GM23338 (cell line): ENCODE results near the gene PRKAR1A.

Experiments
- CREB1 ChIP-seq: fragments of 250-450 bp; sonication (Bioruptor Pico); IDR thresholded peaks from 2 replicates; pipeline ENCODE4 v1.5.0; 2020; ENCODE audit warnings: low read depth, mild to moderate bottlenecking, moderate library complexity
- EZH2 ChIP-seq: fragments of 200-600 bp; sonication (generic); IDR thresholded peaks from one replicate; pipeline ENCODE4 v1.8.0; 2017; ENCODE audit warnings: antibody characterized with exemption, mild to moderate bottlenecking, low read depth; ENCODE audit not compliant: unreplicated experiment
- EZH2phosphoT487 ChIP-seq: fragments of 200-600 bp; sonication (generic); IDR thresholded peaks from one replicate; pipeline ENCODE4 v1.8.1; 2018; ENCODE audit warnings: antibody characterized with exemption; ENCODE audit not compliant: unreplicated experiment
- JUNB ChIP-seq: IDR thresholded peaks from one replicate; pipeline ENCODE4 v1.6.1; 2016; ENCODE audit warnings: antibody characterized with exemption; ENCODE audit not compliant: unreplicated experiment
- NANOG ChIP-seq: IDR thresholded peaks from 2 replicates; pipeline ENCODE4 v1.6.1; 2016; ENCODE audit warnings: antibody characterized with exemption, borderline replicate concordance
- POLR2AphosphoS5 ChIP-seq: IDR thresholded peaks from 2 replicates; pipeline ENCODE4 v1.6.1; 2016; ENCODE audit warnings: antibody characterized with exemption, low read depth
- STAT1 ChIP-seq: IDR thresholded peaks from one replicate; pipeline ENCODE4 v1.6.1; 2016; ENCODE audit warnings: antibody characterized with exemption; ENCODE audit not compliant: unreplicated experiment
- ZNF114 ChIP-seq: fragments of 250-450 bp; sonication (Bioruptor Pico); IDR thresholded peaks from 2 replicates; pipeline ENCODE4 v1.5.0; 2020; ENCODE audit warnings: mild to moderate bottlenecking, moderate library complexity
- ZNF331 ChIP-seq: fragments of 250-450 bp; sonication (Bioruptor Pico); IDR thresholded peaks from 2 replicates; pipeline ENCODE4 v1.5.0; 2020; ENCODE audit warnings: low read depth, mild to moderate bottlenecking, moderate library complexity
- TF ChIP-seq, protein P1 (sequence below): IDR thresholded peaks from 2 replicates; pipeline ENCODE4 v1.6.1; 2016; ENCODE audit warnings: antibody characterized with exemption
- TF ChIP-seq, protein P2 (sequence below), 2 experiments: fragments of 200-600 bp in 1 of 2; sonication (generic) in 1 of 2; conservative IDR thresholded peaks; 2 replicates each; pipeline versions ENCODE4 v1.5.1 to v1.6.1; 2016 to 2017; ENCODE audit warnings: antibody characterized with exemption in 2 of 2, low read depth in 2 of 2, mild to moderate bottlenecking in 2 of 2, moderate library complexity in 1 of 2
- TF ChIP-seq, protein P3 (sequence below): IDR thresholded peaks from one replicate; pipeline ENCODE4 v1.6.1; 2018; ENCODE audit warnings: antibody characterized with exemption; ENCODE audit not compliant: unreplicated experiment
- TF ChIP-seq, protein P4 (sequence below): fragments of 250-450 bp; sonication (Bioruptor Pico); IDR thresholded peaks from 2 replicates; pipeline ENCODE4 v1.5.0; 2020; ENCODE audit warnings: mild to moderate bottlenecking, moderate library complexity

DNA sequence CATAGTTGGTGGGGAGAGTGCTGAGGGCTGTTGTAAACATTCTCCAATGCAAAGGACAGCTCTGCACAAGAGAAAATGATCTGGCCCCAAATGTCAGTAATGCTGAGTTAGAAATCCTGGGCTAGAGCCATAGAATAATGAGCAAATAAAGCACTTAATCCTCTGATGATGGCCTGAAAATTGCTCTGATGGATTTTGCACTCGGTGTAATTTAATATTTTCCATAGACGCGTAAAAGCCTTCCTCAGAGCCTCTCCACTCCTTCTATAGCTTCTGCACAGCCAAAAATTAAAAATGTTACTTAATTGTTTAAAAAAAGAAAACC is 65.2 kb downstream of the PRKAR1A start:
- TF ChIP-seq, protein P1, sequence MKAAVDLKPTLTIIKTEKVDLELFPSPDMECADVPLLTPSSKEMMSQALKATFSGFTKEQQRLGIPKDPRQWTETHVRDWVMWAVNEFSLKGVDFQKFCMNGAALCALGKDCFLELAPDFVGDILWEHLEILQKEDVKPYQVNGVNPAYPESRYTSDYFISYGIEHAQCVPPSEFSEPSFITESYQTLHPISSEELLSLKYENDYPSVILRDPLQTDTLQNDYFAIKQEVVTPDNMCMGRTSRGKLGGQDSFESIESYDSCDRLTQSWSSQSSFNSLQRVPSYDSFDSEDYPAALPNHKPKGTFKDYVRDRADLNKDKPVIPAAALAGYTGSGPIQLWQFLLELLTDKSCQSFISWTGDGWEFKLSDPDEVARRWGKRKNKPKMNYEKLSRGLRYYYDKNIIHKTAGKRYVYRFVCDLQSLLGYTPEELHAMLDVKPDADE, result no peak
- TF ChIP-seq, protein P2, sequence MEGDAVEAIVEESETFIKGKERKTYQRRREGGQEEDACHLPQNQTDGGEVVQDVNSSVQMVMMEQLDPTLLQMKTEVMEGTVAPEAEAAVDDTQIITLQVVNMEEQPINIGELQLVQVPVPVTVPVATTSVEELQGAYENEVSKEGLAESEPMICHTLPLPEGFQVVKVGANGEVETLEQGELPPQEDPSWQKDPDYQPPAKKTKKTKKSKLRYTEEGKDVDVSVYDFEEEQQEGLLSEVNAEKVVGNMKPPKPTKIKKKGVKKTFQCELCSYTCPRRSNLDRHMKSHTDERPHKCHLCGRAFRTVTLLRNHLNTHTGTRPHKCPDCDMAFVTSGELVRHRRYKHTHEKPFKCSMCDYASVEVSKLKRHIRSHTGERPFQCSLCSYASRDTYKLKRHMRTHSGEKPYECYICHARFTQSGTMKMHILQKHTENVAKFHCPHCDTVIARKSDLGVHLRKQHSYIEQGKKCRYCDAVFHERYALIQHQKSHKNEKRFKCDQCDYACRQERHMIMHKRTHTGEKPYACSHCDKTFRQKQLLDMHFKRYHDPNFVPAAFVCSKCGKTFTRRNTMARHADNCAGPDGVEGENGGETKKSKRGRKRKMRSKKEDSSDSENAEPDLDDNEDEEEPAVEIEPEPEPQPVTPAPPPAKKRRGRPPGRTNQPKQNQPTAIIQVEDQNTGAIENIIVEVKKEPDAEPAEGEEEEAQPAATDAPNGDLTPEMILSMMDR (conservative IDR thresholded peaks at IDR 0.05; ENCODE audit: low read depth in 2 of 2), result 0 out of 4 replicates have a peak, but pooled peaks of 1 of the 2 experiments have one; percentile 1
- no peak for TF ChIP-seq EZH2
- TF ChIP-seq EZH2phosphoT487, result no peak
- TF ChIP-seq JUNB, result no peak
- no peak for TF ChIP-seq CREB1 (CRISPR knock-in tag)
- TF ChIP-seq, protein P3, sequence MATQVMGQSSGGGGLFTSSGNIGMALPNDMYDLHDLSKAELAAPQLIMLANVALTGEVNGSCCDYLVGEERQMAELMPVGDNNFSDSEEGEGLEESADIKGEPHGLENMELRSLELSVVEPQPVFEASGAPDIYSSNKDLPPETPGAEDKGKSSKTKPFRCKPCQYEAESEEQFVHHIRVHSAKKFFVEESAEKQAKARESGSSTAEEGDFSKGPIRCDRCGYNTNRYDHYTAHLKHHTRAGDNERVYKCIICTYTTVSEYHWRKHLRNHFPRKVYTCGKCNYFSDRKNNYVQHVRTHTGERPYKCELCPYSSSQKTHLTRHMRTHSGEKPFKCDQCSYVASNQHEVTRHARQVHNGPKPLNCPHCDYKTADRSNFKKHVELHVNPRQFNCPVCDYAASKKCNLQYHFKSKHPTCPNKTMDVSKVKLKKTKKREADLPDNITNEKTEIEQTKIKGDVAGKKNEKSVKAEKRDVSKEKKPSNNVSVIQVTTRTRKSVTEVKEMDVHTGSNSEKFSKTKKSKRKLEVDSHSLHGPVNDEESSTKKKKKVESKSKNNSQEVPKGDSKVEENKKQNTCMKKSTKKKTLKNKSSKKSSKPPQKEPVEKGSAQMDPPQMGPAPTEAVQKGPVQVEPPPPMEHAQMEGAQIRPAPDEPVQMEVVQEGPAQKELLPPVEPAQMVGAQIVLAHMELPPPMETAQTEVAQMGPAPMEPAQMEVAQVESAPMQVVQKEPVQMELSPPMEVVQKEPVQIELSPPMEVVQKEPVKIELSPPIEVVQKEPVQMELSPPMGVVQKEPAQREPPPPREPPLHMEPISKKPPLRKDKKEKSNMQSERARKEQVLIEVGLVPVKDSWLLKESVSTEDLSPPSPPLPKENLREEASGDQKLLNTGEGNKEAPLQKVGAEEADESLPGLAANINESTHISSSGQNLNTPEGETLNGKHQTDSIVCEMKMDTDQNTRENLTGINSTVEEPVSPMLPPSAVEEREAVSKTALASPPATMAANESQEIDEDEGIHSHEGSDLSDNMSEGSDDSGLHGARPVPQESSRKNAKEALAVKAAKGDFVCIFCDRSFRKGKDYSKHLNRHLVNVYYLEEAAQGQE, result no peak
- TF ChIP-seq ZNF114 (CRISPR knock-in tag), result no peak
- TF ChIP-seq POLR2AphosphoS5, result no peak
- TF ChIP-seq NANOG, result no peak
- no peak for TF ChIP-seq STAT1
- no peak for TF ChIP-seq ZNF331 (CRISPR knock-in tag)
- TF ChIP-seq, protein P4, sequence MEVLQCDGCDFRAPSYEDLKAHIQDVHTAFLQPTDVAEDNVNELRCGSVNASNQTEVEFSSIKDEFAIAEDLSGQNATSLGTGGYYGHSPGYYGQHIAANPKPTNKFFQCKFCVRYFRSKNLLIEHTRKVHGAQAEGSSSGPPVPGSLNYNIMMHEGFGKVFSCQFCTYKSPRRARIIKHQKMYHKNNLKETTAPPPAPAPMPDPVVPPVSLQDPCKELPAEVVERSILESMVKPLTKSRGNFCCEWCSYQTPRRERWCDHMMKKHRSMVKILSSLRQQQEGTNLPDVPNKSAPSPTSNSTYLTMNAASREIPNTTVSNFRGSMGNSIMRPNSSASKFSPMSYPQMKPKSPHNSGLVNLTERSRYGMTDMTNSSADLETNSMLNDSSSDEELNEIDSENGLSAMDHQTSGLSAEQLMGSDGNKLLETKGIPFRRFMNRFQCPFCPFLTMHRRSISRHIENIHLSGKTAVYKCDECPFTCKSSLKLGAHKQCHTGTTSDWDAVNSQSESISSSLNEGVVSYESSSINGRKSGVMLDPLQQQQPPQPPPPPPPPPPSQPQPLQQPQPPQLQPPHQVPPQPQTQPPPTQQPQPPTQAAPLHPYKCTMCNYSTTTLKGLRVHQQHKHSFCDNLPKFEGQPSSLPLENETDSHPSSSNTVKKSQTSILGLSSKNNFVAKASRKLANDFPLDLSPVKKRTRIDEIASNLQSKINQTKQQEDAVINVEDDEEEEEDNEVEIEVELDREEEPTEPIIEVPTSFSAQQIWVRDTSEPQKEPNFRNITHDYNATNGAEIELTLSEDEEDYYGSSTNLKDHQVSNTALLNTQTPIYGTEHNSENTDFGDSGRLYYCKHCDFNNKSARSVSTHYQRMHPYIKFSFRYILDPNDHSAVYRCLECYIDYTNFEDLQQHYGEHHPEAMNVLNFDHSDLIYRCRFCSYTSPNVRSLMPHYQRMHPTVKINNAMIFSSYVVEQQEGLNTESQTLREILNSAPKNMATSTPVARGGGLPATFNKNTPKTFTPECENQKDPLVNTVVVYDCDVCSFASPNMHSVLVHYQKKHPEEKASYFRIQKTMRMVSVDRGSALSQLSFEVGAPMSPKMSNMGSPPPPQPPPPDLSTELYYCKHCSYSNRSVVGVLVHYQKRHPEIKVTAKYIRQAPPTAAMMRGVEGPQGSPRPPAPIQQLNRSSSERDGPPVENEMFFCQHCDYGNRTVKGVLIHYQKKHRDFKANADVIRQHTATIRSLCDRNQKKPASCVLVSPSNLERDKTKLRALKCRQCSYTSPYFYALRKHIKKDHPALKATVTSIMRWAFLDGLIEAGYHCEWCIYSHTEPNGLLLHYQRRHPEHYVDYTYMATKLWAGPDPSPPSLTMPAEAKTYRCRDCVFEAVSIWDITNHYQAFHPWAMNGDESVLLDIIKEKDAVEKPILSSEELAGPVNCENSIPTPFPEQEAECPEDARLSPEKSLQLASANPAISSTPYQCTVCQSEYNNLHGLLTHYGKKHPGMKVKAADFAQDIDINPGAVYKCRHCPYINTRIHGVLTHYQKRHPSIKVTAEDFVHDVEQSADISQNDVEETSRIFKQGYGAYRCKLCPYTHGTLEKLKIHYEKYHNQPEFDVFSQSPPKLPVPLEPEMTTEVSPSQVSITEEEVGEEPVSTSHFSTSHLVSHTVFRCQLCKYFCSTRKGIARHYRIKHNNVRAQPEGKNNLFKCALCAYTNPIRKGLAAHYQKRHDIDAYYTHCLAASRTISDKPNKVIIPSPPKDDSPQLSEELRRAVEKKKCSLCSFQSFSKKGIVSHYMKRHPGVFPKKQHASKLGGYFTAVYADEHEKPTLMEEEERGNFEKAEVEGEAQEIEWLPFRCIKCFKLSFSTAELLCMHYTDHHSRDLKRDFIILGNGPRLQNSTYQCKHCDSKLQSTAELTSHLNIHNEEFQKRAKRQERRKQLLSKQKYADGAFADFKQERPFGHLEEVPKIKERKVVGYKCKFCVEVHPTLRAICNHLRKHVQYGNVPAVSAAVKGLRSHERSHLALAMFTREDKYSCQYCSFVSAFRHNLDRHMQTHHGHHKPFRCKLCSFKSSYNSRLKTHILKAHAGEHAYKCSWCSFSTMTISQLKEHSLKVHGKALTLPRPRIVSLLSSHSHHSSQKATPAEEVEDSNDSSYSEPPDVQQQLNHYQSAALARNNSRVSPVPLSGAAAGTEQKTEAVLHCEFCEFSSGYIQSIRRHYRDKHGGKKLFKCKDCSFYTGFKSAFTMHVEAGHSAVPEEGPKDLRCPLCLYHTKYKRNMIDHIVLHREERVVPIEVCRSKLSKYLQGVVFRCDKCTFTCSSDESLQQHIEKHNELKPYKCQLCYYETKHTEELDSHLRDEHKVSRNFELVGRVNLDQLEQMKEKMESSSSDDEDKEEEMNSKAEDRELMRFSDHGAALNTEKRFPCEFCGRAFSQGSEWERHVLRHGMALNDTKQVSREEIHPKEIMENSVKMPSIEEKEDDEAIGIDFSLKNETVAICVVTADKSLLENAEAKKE, result no peak
